Measurements from ENCODE around the gene EFCAB6. TPM values are rescaled to one million over a fixed set of nuclear protein-coding genes. Genes with fewer than 3 reads are reported as not detected.

The EFCAB6 gene
- total and polyA plus RNA-seq, 7 donors = 0.07 to 0.84 (median 0.50) TPM

DNA sequence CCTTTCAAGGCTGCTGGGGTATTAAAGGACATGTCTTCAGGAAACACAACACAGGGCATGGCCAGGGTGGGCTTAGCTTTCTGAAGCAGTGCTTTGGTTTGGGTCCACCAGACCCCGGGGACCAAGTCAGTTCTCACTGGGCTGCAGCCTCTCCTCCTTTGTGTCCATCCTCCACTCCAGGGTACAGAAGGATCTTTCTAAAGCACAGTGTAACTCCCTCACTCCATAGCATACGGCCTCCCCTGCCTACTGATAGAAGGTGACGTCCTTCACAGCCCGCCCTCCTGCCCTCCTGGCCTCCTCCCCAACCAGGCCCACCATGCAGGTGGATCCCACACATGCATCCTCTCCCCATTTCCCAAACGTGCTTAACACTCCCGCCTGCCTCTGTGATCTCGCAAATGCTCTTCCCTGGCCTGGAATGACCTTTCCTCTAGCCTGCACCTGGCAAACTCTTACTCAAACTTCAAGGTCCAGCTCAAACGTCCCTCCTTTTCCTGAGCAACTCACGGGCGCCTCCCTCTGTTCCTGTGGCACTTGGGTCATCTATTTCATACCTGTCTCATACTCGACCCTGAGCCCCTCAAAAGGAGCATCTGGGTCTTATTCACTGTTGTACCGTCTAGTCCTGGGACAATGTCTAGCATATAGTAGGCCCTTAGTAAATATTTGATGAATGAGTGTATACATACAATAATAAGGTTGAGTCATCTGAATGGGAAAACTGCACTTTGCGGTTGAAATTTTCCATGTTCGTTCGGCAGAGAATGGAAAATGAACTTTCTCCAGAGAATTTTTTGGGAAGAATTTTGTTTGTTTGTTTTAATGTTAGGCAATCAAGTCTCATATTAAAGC is 187.7 kb downstream of the EFCAB6 start:
- no peak for DNase-seq
- H3K36me3 ChIP-seq (ENCODE audit: insufficient read depth in 1 of 2, low read depth in 1 of 2) = no peaks in the 10 kb centered on the region
- H3K27ac ChIP-seq = no peak overlapping the region
- peaks cover 5% of the 10 kb centered on the region for H3K9me3 ChIP-seq
- 85% methylated on average over 15 of the region's 15 CpGs for WGBS, 3 donors
- H3K4me3 ChIP-seq = no peak overlapping the region
- TF ChIP-seq, protein P1, sequence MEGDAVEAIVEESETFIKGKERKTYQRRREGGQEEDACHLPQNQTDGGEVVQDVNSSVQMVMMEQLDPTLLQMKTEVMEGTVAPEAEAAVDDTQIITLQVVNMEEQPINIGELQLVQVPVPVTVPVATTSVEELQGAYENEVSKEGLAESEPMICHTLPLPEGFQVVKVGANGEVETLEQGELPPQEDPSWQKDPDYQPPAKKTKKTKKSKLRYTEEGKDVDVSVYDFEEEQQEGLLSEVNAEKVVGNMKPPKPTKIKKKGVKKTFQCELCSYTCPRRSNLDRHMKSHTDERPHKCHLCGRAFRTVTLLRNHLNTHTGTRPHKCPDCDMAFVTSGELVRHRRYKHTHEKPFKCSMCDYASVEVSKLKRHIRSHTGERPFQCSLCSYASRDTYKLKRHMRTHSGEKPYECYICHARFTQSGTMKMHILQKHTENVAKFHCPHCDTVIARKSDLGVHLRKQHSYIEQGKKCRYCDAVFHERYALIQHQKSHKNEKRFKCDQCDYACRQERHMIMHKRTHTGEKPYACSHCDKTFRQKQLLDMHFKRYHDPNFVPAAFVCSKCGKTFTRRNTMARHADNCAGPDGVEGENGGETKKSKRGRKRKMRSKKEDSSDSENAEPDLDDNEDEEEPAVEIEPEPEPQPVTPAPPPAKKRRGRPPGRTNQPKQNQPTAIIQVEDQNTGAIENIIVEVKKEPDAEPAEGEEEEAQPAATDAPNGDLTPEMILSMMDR (IDR thresholded peaks at IDR 0.05) = no peak
- H3K4me1 ChIP-seq = no peaks in the 10 kb centered on the region
- no peaks in the 10 kb centered on the region for H3K27me3 ChIP-seq (ENCODE audit: insufficient read depth in 3 of 3, low read length in 2 of 3)
- intact Hi-C loops (cut with DNase I) = no loop called here
- no peak for ATAC-seq

DNA sequence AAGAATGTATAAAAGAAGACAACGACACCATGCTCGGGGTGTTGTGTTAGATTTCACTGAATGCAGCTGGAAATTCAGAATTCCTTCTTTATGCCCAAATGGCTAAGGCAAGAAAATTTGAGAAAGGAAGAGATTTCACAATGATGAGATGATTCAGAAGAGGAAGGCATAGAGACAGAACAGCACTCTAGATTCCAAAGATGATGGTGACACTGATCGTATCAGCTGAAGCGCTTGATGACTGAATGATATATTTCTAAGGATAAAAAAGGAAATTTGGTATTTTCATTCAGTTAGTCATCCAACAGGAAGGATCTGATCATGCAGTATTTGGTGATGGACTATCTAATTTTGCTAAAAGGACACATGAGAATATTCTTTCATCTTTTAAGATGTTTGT is 189.2 kb downstream of the EFCAB6 start:
- TF ChIP-seq, protein P1 (IDR thresholded peaks at IDR 0.05) = no peak
- H3K36me3 ChIP-seq (ENCODE audit: insufficient read depth in 1 of 2, low read depth in 1 of 2) = no peaks in the 10 kb centered on the region
- H3K27me3 ChIP-seq (ENCODE audit: insufficient read depth in 3 of 3, low read length in 2 of 3) = no peaks in the 10 kb centered on the region
- intact Hi-C loops (cut with DNase I) = no loop called here
- no peak overlapping the region for H3K27ac ChIP-seq
- WGBS, 3 donors = 92 to 96% (median 94%) methylated on average over 4 of the region's 4 CpGs
- ATAC-seq (no peak), DNase-seq (no peak)
- H3K4me3 ChIP-seq = no peak overlapping the region
- H3K9me3 ChIP-seq = peaks cover 5% of the 10 kb centered on the region
- H3K4me1 ChIP-seq = no peaks in the 10 kb centered on the region

DNA sequence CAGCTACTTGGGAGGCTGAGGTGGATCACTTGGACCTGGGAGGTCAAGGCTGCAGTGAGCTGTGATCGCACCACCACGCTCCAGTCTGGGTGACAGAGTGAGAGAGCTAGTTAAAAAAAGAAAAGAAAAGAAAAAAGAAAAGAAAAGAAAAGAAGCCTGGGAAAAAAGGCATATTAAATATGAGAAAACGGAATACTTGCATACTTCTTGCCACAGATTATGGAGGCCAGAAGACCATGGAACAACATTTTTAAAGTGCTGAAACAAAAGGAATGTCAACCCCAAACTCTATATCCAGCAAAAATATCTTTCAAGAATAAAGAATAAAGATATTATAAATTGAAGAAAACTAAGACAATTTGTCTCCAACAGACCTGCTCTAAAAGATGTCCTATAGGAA is 191.9 kb downstream of the EFCAB6 start:
- intact Hi-C loops (cut with DNase I) = no loop called here
- no peaks in the 10 kb centered on the region for H3K36me3 ChIP-seq (ENCODE audit: insufficient read depth in 1 of 2, low read depth in 1 of 2)
- no peak for DNase-seq
- no peak for ATAC-seq
- 75 to 96% (median 94%) methylated on average over 3 of the region's 3 CpGs for whole genome bisulfite sequencing, 3 donors
- TF ChIP-seq, protein P1 (IDR thresholded peaks at IDR 0.05) = no peak
- peaks cover 5% of the 10 kb centered on the region for H3K9me3 ChIP-seq
- H3K4me3 ChIP-seq = no peak overlapping the region
- H3K27ac ChIP-seq = no peak overlapping the region
- no peaks in the 10 kb centered on the region for H3K27me3 ChIP-seq (ENCODE audit: insufficient read depth in 3 of 3, low read length in 2 of 3)
- no peaks in the 10 kb centered on the region for H3K4me1 ChIP-seq

DNA sequence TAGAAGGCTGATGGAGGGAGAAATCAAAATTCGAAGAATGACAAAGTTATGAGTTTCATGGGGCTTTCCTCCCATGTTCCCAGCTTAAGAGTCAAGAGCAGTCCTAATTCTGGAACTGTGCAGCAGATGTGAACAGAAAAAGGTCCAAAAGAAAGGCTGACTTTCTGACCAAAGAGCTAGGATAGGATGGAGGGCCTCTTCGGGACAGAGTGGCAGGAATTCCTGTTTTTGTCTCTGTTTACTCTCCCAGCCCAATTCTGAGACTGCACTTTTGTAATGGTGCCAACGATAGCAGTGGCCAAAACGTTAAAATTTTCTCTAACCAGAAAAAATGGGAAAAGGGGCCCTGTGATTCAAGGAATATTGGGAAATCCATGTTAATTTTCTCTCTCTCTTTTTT is 193.6 kb downstream of the EFCAB6 start:
- Histone ChIP-seq H3K27ac (no peak overlapping the region), H3K36me3 (ENCODE audit: insufficient read depth in 1 of 2, low read depth in 1 of 2) (no peaks in the 10 kb centered on the region), H3K4me3 (no peak overlapping the region), H3K9me3 (peaks cover 5% of the 10 kb centered on the region), H3K4me1 (no peaks in the 10 kb centered on the region), H3K27me3 (ENCODE audit: insufficient read depth in 3 of 3, low read length in 2 of 3) (no peaks in the 10 kb centered on the region)
- ATAC-seq = no peak
- intact Hi-C loops (cut with DNase I) = no loop called here
- no peak for DNase-seq
- WGBS, 3 donors = 45 to 55% (median 46%) methylated on average over 4 of the region's 4 CpGs
- TF ChIP-seq, protein P1 (IDR thresholded peaks at IDR 0.05) = no peak

DNA sequence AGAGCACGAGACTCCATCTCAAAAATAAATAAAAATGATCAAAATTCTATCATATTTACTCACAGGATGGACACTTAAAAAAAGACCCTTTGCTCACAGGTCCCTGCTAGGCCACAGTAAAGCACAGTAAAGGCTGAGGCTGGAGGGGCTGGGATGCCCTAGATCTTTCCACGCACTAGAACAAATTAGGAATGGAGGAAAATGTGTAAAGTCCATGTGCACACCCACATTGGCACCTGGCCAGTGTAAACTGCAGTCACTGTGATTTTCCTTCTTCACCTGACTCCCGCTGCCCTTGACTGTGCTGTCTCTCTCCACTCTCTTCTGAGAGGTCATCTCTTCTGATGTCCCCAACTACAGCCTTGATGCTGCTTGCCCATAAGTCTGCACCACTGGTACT is 195.5 kb downstream of the EFCAB6 start:
- Histone ChIP-seq H3K4me1 (no peaks in the 10 kb centered on the region), H3K36me3 (ENCODE audit: insufficient read depth in 1 of 2, low read depth in 1 of 2) (no peaks in the 10 kb centered on the region), H3K27ac (no peak overlapping the region), H3K27me3 (ENCODE audit: insufficient read depth in 3 of 3, low read length in 2 of 3) (no peaks in the 10 kb centered on the region), H3K9me3 (peaks cover 5% of the 10 kb centered on the region), H3K4me3 (no peak overlapping the region)
- ATAC-seq (no peak), DNase-seq (no peak)
- 67 to 86% (median 70%) methylated on average over 3 of the region's 3 CpGs for WGBS, 3 donors
- intact Hi-C loops (cut with DNase I) = no loop called here
- TF ChIP-seq, protein P1 (IDR thresholded peaks at IDR 0.05) = no peak

All from psoas muscle (tissue), 8 donors.